Measurements from ENCODE around the gene AKAP13.

- no peak for TF ChIP-seq ZNF302 (CRISPR knock-in tag; IDR thresholded peaks at IDR 0.05)
- TF ChIP-seq JUN (IDR thresholded peaks at IDR 0.05), result no peak
- no peak for TF ChIP-seq RFX5 (IDR thresholded peaks at IDR 0.05)
- TF ChIP-seq POLR2A (IDR thresholded peaks at IDR 0.05; ENCODE audit: low read length), result no peak
- TF ChIP-seq HDAC2 (IDR thresholded peaks at IDR 0.05), result no peak
- TF ChIP-seq, protein P1, sequence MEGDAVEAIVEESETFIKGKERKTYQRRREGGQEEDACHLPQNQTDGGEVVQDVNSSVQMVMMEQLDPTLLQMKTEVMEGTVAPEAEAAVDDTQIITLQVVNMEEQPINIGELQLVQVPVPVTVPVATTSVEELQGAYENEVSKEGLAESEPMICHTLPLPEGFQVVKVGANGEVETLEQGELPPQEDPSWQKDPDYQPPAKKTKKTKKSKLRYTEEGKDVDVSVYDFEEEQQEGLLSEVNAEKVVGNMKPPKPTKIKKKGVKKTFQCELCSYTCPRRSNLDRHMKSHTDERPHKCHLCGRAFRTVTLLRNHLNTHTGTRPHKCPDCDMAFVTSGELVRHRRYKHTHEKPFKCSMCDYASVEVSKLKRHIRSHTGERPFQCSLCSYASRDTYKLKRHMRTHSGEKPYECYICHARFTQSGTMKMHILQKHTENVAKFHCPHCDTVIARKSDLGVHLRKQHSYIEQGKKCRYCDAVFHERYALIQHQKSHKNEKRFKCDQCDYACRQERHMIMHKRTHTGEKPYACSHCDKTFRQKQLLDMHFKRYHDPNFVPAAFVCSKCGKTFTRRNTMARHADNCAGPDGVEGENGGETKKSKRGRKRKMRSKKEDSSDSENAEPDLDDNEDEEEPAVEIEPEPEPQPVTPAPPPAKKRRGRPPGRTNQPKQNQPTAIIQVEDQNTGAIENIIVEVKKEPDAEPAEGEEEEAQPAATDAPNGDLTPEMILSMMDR (IDR thresholded peaks at IDR 0.05), result no peak
- TF ChIP-seq FOSL2 (IDR thresholded peaks at IDR 0.05), result no peak
- TF ChIP-seq FOSL2 (CRISPR knock-in tag; IDR thresholded peaks at IDR 0.05), result no peak
- TF ChIP-seq MAZ (IDR thresholded peaks at IDR 0.05; ENCODE audit: borderline replicate concordance, low read depth, low read length), result no peak
- TF ChIP-seq, protein P2, sequence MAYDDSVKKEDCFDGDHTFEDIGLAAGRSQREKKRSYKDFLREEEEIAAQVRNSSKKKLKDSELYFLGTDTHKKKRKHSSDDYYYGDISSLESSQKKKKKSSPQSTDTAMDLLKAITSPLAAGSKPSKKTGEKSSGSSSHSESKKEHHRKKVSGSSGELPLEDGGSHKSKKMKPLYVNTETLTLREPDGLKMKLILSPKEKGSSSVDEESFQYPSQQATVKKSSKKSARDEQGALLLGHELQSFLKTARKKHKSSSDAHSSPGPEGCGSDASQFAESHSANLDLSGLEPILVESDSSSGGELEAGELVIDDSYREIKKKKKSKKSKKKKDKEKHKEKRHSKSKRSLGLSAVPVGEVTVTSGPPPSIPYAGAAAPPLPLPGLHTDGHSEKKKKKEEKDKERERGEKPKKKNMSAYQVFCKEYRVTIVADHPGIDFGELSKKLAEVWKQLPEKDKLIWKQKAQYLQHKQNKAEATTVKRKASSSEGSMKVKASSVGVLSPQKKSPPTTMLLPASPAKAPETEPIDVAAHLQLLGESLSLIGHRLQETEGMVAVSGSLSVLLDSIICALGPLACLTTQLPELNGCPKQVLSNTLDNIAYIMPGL (CRISPR knock-in tag; IDR thresholded peaks at IDR 0.05; ENCODE audit: borderline replicate concordance), result no peak
- no peak for TF ChIP-seq USF2 (IDR thresholded peaks at IDR 0.05)
- no peak for TF ChIP-seq PHF8 (IDR thresholded peaks at IDR 0.05; ENCODE audit: borderline replicate concordance, low read depth)
- TF ChIP-seq EP300 (IDR thresholded peaks at IDR 0.05), result no peak
Measured at GRCh38 chr15:85767785-85768529, 387.6 kb downstream of the AKAP13 start.
